ENCODE results near the gene IL23R.

Gene IL23R, protein sequence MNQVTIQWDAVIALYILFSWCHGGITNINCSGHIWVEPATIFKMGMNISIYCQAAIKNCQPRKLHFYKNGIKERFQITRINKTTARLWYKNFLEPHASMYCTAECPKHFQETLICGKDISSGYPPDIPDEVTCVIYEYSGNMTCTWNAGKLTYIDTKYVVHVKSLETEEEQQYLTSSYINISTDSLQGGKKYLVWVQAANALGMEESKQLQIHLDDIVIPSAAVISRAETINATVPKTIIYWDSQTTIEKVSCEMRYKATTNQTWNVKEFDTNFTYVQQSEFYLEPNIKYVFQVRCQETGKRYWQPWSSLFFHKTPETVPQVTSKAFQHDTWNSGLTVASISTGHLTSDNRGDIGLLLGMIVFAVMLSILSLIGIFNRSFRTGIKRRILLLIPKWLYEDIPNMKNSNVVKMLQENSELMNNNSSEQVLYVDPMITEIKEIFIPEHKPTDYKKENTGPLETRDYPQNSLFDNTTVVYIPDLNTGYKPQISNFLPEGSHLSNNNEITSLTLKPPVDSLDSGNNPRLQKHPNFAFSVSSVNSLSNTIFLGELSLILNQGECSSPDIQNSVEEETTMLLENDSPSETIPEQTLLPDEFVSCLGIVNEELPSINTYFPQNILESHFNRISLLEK

DNA sequence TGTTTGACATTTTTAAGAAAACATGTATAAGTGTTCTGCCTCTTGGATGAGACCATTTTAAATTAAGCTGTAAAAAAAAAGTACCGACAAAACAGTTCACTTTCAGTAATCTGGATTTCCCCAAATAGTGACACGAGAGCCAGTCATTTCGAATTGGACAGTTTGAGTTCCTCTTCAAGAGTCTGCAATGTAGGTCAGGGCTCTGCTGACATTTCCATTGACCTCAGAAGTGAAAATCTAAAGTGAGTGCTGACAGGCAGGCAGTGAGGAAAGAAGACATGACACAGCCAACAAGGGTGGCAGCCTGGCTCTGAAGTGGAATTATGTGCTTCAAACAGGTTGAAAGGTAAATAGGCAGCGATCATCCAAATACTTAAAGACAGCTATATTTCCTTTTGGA is at the start of gene IL23R:
Gene IL23R (plus strand): TSS at position 259 of the 400 bp plus-strand sequence. CDS start 1,667 bp downstream, outside the sequence.
- Mint-ChIP-seq H3K27me3 (ENCODE audit: low read depth) (peaks cover 8% of the 10 kb centered on the region), H3K36me3 (ENCODE audit: low read depth) (peaks cover 1% of the 10 kb centered on the region), H3K27ac (peak within 1 kb of the TSS; percentile 42), H3K4me3 (no peak within 1 kb of the TSS), H3K4me1 (ENCODE audit: low read depth) (peaks cover 50% of the 10 kb centered on the region), H3K9me3 (peaks cover 12% of the 10 kb centered on the region)
- peak; percentile 72 for DNase-seq (ENCODE audit: low spot score)

DNA sequence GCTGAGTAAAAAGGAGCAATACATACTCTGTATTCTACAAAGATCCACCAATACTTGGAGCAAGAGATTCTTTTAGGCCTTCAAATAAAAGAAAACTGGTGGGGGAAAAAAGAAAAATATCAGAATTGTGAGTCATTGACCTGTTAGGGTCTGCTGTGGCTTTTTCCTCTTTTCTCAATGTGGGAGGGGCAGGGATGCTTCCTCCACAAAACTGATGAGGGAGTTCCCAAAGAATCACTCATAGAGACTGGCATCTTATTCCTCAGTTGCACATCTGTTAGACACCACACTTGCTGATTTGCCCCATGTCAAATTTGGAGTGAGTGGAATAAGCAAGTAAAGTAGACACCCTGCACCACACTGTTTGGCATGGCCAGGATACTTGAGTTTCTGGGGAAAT is 48.1 kb upstream of the IL23R start:
- Mint-ChIP-seq H3K36me3 (ENCODE audit: low read depth) (no peaks in the 10 kb centered on the region), H3K9me3 (peaks cover 4% of the 10 kb centered on the region), H3K4me1 (ENCODE audit: low read depth) (no peaks in the 10 kb centered on the region), H3K4me3 (no peak overlapping the region), H3K27ac (no peak overlapping the region), H3K27me3 (ENCODE audit: low read depth) (peaks cover 6% of the 10 kb centered on the region)
- DNase-seq (ENCODE audit: low spot score): no peak

DNA sequence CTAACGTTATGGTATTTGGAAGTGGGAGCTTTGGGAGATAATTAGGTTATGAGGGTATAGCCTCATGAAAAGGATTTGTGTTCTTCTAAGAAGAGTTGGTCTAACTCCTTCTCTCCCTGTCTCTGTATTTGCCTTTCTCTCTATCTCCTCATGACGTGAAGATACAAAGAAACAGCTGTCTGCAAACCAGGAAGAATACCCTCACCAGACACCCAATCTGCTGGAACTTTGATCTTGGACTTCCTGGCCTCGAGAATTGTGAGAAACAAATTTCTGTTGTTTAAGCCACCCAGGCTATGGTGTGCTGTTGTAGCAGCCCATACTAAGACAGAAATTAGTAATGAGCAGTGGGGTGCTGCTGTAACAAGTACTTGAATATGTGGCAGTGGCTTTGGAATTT is 47.6 kb upstream of the IL23R start:
- H3K27me3 Mint-ChIP-seq (ENCODE audit: low read depth): peaks cover 6% of the 10 kb centered on the region

DNA sequence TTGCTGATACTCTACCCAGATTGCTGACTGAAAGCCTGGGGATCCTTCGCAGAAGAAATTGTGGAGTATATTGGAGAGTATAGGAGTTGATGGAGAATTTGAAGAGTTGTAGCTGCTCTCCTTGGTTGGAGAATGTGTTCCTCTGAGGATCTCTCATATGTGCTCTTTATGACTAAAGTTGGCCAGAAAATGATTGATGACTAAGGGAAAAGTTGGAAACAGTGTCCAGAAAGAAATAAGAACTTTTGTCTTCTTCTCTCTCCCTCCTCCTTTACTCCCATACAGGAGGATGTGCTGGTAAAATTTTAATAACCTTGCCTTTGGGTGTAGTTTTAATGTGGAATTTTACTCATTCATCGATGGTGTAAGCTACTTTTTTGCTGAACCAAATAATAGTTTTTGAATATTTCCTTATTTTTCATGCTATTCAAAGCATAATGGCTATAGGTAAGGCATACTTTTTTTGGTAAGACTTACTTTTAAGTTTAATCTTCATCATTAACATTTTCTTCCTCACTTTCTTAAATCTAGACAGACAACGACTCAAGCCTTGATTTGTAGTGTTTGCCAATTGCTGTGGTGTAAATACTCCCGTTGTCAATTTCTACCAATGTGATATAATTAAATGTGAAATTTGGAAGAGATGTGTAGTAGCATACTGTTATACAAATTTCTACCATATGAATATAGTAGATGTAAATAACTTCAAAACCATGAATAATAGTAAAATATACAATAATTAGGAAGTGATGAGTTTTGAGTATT is 45.2 kb upstream of the IL23R start:
- no peak for DNase-seq (ENCODE audit: low spot score)
- no peak overlapping the region for H3K4me3 Mint-ChIP-seq
- peaks cover 4% of the 10 kb centered on the region for H3K27me3 Mint-ChIP-seq (ENCODE audit: low read depth)

More for the DNA sequence above, 47.6 kb upstream of the IL23R start:
- Mint-ChIP-seq H3K36me3 (ENCODE audit: low read depth) (no peaks in the 10 kb centered on the region), H3K27ac (no peak overlapping the region), H3K4me1 (ENCODE audit: low read depth) (no peaks in the 10 kb centered on the region), H3K9me3 (peaks cover 4% of the 10 kb centered on the region), H3K4me3 (no peak overlapping the region)
- no peak for DNase-seq (ENCODE audit: low spot score)

DNA sequence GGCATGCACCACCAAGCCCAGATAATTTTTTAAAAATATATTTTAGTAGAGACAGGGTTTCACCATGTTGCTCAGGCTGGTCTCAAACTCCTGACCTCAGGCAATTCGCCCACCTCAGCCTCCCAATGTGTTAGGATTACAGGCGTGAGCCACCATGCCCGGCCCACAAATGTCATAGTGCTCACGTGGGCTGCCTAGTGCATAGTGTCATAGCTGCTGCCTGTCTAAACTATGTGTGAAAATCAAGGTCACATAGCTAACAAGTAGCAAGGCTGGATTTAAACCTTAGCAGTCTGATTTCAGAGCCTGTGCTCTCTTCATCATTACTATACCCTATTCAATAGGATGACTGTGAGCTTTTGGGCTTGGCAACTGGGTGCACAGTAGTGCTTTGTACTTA is 41.8 kb upstream of the IL23R start:
- H3K36me3 Mint-ChIP-seq (ENCODE audit: low read depth): no peaks in the 10 kb centered on the region
- H3K27me3 Mint-ChIP-seq (ENCODE audit: low read depth): peaks cover 8% of the 10 kb centered on the region
- no peaks in the 10 kb centered on the region for H3K9me3 Mint-ChIP-seq
- H3K4me3 Mint-ChIP-seq: no peak overlapping the region
- peaks cover 2% of the 10 kb centered on the region for H3K4me1 Mint-ChIP-seq (ENCODE audit: low read depth)
- H3K27ac Mint-ChIP-seq: no peak overlapping the region
- no peak for DNase-seq (ENCODE audit: low spot score)

More for the DNA sequence above, 45.2 kb upstream of the IL23R start:
- no peaks in the 10 kb centered on the region for H3K36me3 Mint-ChIP-seq (ENCODE audit: low read depth)
- peaks cover 2% of the 10 kb centered on the region for H3K4me1 Mint-ChIP-seq (ENCODE audit: low read depth)
- no peak overlapping the region for H3K27ac Mint-ChIP-seq
- H3K9me3 Mint-ChIP-seq: no peaks in the 10 kb centered on the region

DNA sequence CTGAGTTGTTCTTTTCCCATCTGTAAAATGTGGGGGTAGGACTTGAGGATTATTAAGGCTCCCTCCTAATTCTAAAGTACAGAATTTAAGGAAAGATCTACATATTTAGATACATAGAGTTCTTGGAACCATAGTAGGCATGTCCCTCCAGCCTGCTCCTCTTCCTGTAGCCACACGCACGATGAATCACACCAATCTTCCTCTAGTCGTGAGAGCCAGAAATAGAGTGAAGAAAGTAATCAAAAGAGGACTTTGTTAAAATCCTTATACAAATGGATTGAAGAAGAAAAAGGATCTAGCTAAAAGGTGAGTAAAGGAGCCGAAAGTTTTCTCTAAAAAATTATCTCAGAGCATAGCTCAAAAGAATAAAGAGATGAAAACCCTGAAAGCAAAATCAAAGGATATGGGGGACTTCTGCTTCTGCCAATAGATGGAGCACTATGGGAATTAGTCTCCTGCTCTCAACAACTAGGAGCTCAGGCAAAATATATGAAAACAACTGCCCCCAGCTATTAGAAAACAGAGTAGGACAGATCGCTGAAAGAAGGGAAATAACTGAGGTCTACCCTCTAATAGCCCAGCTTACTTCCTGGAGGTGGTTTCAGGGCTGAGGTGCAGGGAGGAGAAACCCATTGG is 40.0 kb upstream of the IL23R start:
- Mint-ChIP-seq H3K27ac (no peak overlapping the region), H3K36me3 (ENCODE audit: low read depth) (no peaks in the 10 kb centered on the region), H3K27me3 (ENCODE audit: low read depth) (peaks cover 5% of the 10 kb centered on the region), H3K4me3 (no peak overlapping the region), H3K9me3 (no peaks in the 10 kb centered on the region), H3K4me1 (ENCODE audit: low read depth) (peaks cover 3% of the 10 kb centered on the region)
- no peak for DNase-seq (ENCODE audit: low spot score)

DNA sequence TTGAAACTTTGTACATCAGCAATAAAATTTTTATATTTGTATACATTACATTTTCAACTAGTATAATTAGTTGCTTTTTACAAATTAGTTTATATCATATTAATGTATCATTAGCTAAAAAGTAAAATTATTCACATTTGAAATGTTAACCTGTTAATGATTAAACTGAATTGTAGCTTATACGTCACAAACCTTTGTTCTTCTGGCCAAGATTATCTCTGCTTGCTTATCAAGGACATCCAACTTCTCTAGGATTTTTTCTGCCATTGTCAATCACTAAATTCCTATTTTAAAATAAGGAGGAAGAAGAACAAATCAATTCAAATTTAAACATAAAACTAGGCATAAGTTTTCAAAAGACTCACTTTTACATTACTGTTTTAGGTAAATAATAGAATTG is 39.3 kb upstream of the IL23R start:
- DNase-seq (ENCODE audit: low spot score): no peak
- peaks cover 3% of the 10 kb centered on the region for H3K4me1 Mint-ChIP-seq (ENCODE audit: low read depth)
- H3K36me3 Mint-ChIP-seq (ENCODE audit: low read depth): no peaks in the 10 kb centered on the region
- H3K27ac Mint-ChIP-seq: no peak overlapping the region
- H3K27me3 Mint-ChIP-seq (ENCODE audit: low read depth): peaks cover 5% of the 10 kb centered on the region
- no peak overlapping the region for H3K4me3 Mint-ChIP-seq
- no peaks in the 10 kb centered on the region for H3K9me3 Mint-ChIP-seq

DNA sequence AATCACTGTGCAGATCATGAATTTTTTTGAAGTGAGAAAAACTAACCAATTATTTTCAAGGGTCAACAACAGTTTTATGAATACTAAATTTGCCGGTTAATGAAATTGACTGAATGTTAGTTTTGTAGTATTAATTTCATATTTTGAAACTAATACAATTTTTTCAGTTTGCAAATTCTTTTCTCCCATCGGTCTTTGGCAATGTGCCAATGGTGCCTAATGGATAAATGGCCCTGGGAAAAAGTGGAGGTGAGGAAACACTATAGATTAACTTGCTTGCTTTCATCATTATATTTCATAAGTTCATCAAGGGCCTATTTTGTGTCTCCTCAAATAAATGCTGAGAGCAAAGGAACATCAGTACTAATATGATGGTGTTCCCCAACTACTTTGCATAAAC is 35.6 kb upstream of the IL23R start:
- no peaks in the 10 kb centered on the region for H3K36me3 Mint-ChIP-seq (ENCODE audit: low read depth)
- H3K9me3 Mint-ChIP-seq: no peaks in the 10 kb centered on the region
- no peak overlapping the region for H3K4me3 Mint-ChIP-seq
- H3K27me3 Mint-ChIP-seq (ENCODE audit: low read depth): peaks cover 5% of the 10 kb centered on the region
- DNase-seq (ENCODE audit: low spot score): no peak
- peaks cover 11% of the 10 kb centered on the region for H3K4me1 Mint-ChIP-seq (ENCODE audit: low read depth)
- H3K27ac Mint-ChIP-seq: no peak overlapping the region

DNA sequence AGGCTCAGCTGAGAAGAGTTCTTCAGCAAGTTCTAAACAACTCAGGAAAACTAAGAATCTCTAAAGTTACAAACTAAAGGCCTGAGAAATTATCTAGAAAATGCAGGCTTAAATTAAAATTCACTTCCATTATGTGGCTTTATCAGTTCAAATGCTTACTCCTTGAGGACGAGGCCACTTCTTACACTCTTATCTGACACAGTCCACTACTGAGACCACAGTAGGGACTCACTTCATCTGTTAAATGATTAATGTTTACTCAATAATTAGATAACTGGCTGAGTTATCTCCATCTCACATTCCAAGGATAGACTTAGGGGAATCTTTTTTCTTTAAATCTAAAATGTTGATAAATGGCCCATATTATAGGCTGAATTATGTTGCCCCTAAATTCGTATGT is 33.1 kb upstream of the IL23R start:
- no peak for DNase-seq (ENCODE audit: low spot score)
- Mint-ChIP-seq H3K4me1 (ENCODE audit: low read depth) (peaks cover 10% of the 10 kb centered on the region), H3K4me3 (no peak overlapping the region), H3K9me3 (no peaks in the 10 kb centered on the region), H3K36me3 (ENCODE audit: low read depth) (no peaks in the 10 kb centered on the region), H3K27me3 (ENCODE audit: low read depth) (peaks cover 10% of the 10 kb centered on the region), H3K27ac (no peak overlapping the region)

DNA sequence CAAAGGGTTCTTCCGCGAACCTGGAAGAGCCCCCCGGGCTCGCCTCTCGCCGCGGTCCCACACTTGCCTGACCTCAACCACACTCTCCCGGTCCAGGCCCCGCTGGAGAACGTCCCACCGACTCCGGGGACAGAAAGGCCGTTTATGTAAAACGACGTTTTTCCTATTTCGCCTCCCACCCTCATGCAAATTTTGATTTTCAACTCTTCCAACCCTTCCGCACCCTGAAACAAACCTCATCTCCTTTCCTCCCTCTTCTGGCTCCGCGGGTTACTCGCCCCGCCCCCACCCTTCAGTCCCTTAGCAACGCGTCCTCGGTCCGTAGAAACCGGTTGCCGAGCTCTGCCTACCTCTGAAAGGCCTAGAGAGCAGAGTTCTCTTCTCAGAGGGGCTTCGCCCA is 31.6 kb upstream of the IL23R start, which contains the start of gene C1orf141:
Gene C1orf141 (minus strand): TSS at position 276 of the 400 bp plus-strand sequence. CDS start 7,730 bp downstream, outside the sequence.
- no peak for DNase-seq (ENCODE audit: low spot score)
- Mint-ChIP-seq H3K27me3 (ENCODE audit: low read depth) (peaks cover 7% of the 10 kb centered on the region), H3K4me1 (ENCODE audit: low read depth) (peaks cover 10% of the 10 kb centered on the region), H3K36me3 (ENCODE audit: low read depth) (no peaks in the 10 kb centered on the region), H3K4me3 (peak within 1 kb of the TSS; percentile 67), H3K9me3 (no peaks in the 10 kb centered on the region), H3K27ac (no peak within 1 kb of the TSS)

DNA sequence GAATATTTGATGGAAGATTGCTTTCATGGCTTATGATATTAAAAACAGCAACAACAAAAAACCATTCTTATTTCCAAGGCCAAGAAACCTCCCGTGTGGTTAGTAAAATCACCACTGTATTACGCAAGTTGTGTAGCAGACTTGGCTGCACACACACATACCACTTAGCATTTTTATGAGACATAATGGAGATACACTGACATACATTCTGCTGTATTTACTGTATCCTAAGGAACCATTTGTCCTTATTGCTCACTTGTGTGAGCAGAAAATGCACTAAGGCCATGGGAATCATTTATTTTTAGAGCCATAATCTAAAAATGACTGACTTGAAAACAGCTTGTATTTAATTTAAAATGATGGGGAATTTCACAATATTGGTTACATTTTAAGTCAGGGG is 30.9 kb upstream of the IL23R start:
- Mint-ChIP-seq H3K27me3 (ENCODE audit: low read depth) (peaks cover 7% of the 10 kb centered on the region), H3K9me3 (no peaks in the 10 kb centered on the region), H3K4me3 (no peak overlapping the region), H3K27ac (no peak overlapping the region), H3K4me1 (ENCODE audit: low read depth) (peaks cover 9% of the 10 kb centered on the region), H3K36me3 (ENCODE audit: low read depth) (no peaks in the 10 kb centered on the region)
- DNase-seq (ENCODE audit: low spot score): no peak

DNA sequence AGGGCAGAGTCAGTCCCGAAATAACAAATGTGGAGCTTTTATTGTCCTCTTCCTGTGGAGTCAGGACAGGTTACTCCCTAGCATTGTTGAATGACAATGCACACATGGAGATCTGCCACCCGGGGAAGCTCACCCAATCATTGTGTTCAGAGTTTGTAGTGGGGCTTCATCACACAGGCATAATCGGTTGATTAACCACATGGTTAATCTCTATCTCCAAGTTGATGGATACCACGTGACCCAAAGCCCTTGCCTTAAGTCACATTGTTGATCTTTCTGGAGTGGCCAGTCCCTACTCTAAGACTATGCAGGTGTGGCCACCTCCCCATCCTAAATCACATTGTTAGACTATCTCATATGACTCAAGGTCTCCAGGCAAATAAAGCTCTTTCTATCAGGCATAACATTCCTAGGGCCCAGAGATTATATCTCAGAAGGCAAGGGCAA is 28.9 kb upstream of the IL23R start:
- DNase-seq (ENCODE audit: low spot score): no peak
- peaks cover 10% of the 10 kb centered on the region for H3K27me3 Mint-ChIP-seq (ENCODE audit: low read depth)
- H3K36me3 Mint-ChIP-seq (ENCODE audit: low read depth): no peaks in the 10 kb centered on the region
- H3K4me1 Mint-ChIP-seq (ENCODE audit: low read depth): peaks cover 11% of the 10 kb centered on the region
- no peaks in the 10 kb centered on the region for H3K9me3 Mint-ChIP-seq
- no peak overlapping the region for H3K4me3 Mint-ChIP-seq
- no peak overlapping the region for H3K27ac Mint-ChIP-seq

DNA sequence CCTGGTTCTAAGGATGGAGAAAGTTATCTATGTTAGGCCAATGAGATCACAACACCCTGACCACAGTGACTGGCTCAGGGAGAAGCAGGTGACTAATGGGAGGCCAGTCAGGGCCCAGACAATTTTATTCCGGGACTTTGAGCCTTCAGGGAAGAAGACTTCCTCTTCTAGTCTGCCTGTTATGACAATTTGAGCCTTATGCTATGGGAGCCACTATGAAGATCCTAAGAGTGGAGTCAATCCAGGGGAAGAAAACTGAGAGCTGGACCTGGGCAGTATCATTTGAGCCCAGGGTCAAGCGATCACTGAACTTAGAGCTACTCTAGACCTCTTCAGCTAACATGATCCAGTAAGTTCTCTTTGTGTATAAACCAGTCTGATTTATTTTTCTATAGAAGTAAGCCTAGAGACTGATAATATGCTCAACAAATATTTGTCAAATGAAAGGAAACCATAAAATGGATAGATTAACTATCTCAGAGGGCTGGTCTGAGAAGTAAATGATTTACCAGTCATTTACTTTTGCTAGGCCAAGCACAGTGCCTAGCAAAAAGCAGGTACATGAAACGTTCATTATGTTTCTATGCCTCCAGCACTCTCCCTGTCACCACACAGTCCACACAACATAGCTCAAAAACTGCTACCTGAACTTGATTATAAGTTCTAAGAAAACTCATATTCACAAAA is 27.3 kb upstream of the IL23R start:
- no peak for DNase-seq (ENCODE audit: low spot score)
- Mint-ChIP-seq H3K36me3 (ENCODE audit: low read depth) (no peaks in the 10 kb centered on the region), H3K4me1 (ENCODE audit: low read depth) (peaks cover 22% of the 10 kb centered on the region), H3K27ac (no peak overlapping the region), H3K4me3 (no peak overlapping the region), H3K9me3 (no peaks in the 10 kb centered on the region), H3K27me3 (ENCODE audit: low read depth) (peaks cover 10% of the 10 kb centered on the region)

All from T-helper 2 cell treated with Interferon-gamma antibody and Interleukin-4, amounts not matched to agents 5 μg/mL and 100 μg/mL, for 36 hours (primary cell).